Measurements from ENCODE around the gene PEX11G.

PEX11G gene

GRCh38 chr19:7522072-7522922, 33.5 kb upstream of the PEX11G start, which contains the start of gene MCOLN1:
Gene MCOLN1 (plus strand): TSS chr19:7522624. CDS start chr19:7522751, 127 bp downstream.
- peaks cover 11% of the 10 kb centered on the region for H3K27me3 ChIP-seq (ENCODE audit: insufficient read depth, low read depth, severe bottlenecking)
- peak; percentile 98 for DNase-seq
- no peaks in the 10 kb centered on the region for H3K9me3 ChIP-seq (ENCODE audit: severe bottlenecking)
- no peak for TF ChIP-seq CTCF (IDR thresholded peaks at IDR 0.05; ENCODE audit: low read depth, low read length)
- peak within 1 kb of the TSS; percentile 59 for H3K4me3 ChIP-seq (ENCODE audit: low read depth, low read length)
- H3K36me3 ChIP-seq, result peaks cover 3% of the 10 kb centered on the region
- H3K27ac ChIP-seq, result no peak within 1 kb of the TSS; the same call in none of the 2 replicates

GRCh38 chr19:7521551-7522071, 32.8 kb upstream of the PEX11G start:
- Histone ChIP-seq H3K27ac (no peak overlapping the region), H3K36me3 (peaks cover 3% of the 10 kb centered on the region), H3K4me3 (ENCODE audit: low read depth, low read length) (no peak overlapping the region; the same call in 1 of the 2 replicates), H3K27me3 (ENCODE audit: insufficient read depth, low read depth, severe bottlenecking) (peaks cover 18% of the 10 kb centered on the region), H3K9me3 (ENCODE audit: severe bottlenecking) (no peaks in the 10 kb centered on the region)
- no peak for TF ChIP-seq CTCF (IDR thresholded peaks at IDR 0.05; ENCODE audit: low read depth, low read length)
- DNase-seq, result no peak

GRCh38 chr19:7520131-7521051, 31.6 kb upstream of the PEX11G start:
- Histone ChIP-seq H3K4me3 (ENCODE audit: low read depth, low read length) (no peak overlapping the region), H3K27me3 (ENCODE audit: insufficient read depth, low read depth, severe bottlenecking) (peaks cover 26% of the 10 kb centered on the region), H3K9me3 (ENCODE audit: severe bottlenecking) (no peaks in the 10 kb centered on the region), H3K27ac (no peak overlapping the region), H3K36me3 (no peaks in the 10 kb centered on the region)
- TF ChIP-seq CTCF (IDR thresholded peaks at IDR 0.05; ENCODE audit: low read depth, low read length), result no peak
- no peak for DNase-seq

GRCh38 chr19:7519361-7520130, 30.7 kb upstream of the PEX11G start:
- Histone ChIP-seq H3K27me3 (ENCODE audit: insufficient read depth, low read depth, severe bottlenecking) (peaks cover 34% of the 10 kb centered on the region), H3K4me3 (ENCODE audit: low read depth, low read length) (no peak overlapping the region), H3K9me3 (ENCODE audit: severe bottlenecking) (no peaks in the 10 kb centered on the region), H3K27ac (no peak overlapping the region), H3K36me3 (no peaks in the 10 kb centered on the region)
- TF ChIP-seq CTCF (IDR thresholded peaks at IDR 0.05; ENCODE audit: low read depth, low read length), result no peak
- no peak for DNase-seq

- Histone ChIP-seq H3K27me3 (ENCODE audit: insufficient read depth, low read depth, severe bottlenecking) (peaks cover 48% of the 10 kb centered on the region), H3K36me3 (no peaks in the 10 kb centered on the region), H3K9me3 (ENCODE audit: severe bottlenecking) (peaks cover 2% of the 10 kb centered on the region), H3K4me3 (ENCODE audit: low read depth, low read length) (no peak overlapping the region), H3K27ac (no peak overlapping the region)
- no peak for TF ChIP-seq CTCF (IDR thresholded peaks at IDR 0.05; ENCODE audit: low read depth, low read length)
- no peak for DNase-seq
Observed at GRCh38 chr19:7516878-7517277, 28.0 kb upstream of the PEX11G start.
